GM12892 (cell line): ENCODE results near the gene BLOC1S2.

Experiments used
- POLR2A ChIP-seq: IDR thresholded peaks from 2 replicates; pipeline ENCODE4 v1.6.1; 2011; ENCODE audit warnings: low read depth, low read length, control low read depth
- POLR2AphosphoS5 ChIP-seq: IDR thresholded peaks from 2 replicates; pipeline ENCODE4 v1.6.1; 2011; ENCODE audit warnings: low read depth, low read length, control low read depth
- TAF1 ChIP-seq: IDR thresholded peaks from 2 replicates; pipeline ENCODE4 v1.6.1; 2011; ENCODE audit warnings: low read depth, mild to moderate bottlenecking, control low read depth, low read length, borderline replicate concordance

- TF ChIP-seq POLR2A (no peak), TAF1 (no peak), POLR2AphosphoS5 (no peak)
Measured at GRCh38 chr10:100254191-100254590, 32.3 kb downstream of the BLOC1S2 start.
